Activated CD8-positive, alpha-beta T cell treated with anti-CD3 and anti-CD28 coated beads for 36 hours (primary cell): Measurements from ENCODE around the gene CIDEC. TPM values are rescaled to one million over a fixed set of nuclear protein-coding genes. Genes with fewer than 3 reads are reported as not detected.

Experiments used
- ATAC-seq: fragments of 200-7000 bp; cut with Tn5 transposase; one replicate; pipeline ENCODE4 v1.10.0; 2021; ENCODE audit warnings: mild to moderate bottlenecking, moderate library complexity
- CTCF ChIA-PET: fragments of 350-600 bp; sonication (Branson Sonifier 250); formaldehyde crosslinking; loops from one replicate; lab custom pipeline; 2021; ENCODE audit warnings: antibody characterized with exemption; lab: Charles Lee
- POLR2A ChIA-PET: fragments of 350-600 bp; sonication (Branson Sonifier 250); formaldehyde crosslinking; loops from one replicate; lab custom pipeline; 2021; ENCODE audit warnings: antibody characterized with exemption; lab: Charles Lee
- DNase-seq: peaks from one replicate; pipeline ENCODE4 v3.0.0-alpha.2; 2020
- H3K27ac Mint-ChIP-seq: one replicate; pipeline ENCODE4 v1.8.0; 2021; ENCODE audit warnings: mild to moderate bottlenecking, mixed read lengths
- H3K27me3 Mint-ChIP-seq: one replicate; pipeline ENCODE4 v1.8.0; 2021; ENCODE audit warnings: mixed read lengths
- H3K36me3 Mint-ChIP-seq: one replicate; pipeline ENCODE4 v1.8.0; 2021; ENCODE audit warnings: low read depth, mixed read lengths
- H3K4me1 Mint-ChIP-seq: one replicate; pipeline ENCODE4 v1.8.0; 2021; ENCODE audit warnings: low read depth, mixed read lengths
- H3K4me3 Mint-ChIP-seq: one replicate; pipeline ENCODE4 v1.8.0; 2021; ENCODE audit warnings: mild to moderate bottlenecking, moderate library complexity, mixed read lengths
- H3K9me3 Mint-ChIP-seq: one replicate; pipeline ENCODE4 v1.8.0; 2021; ENCODE audit warnings: mixed read lengths
- CTCF ChIP-seq: fragments of 200-600 bp; IDR thresholded peaks from one replicate; pipeline ENCODE4 v1.8.0; 2022; ENCODE audit warnings: antibody characterized with exemption, mild to moderate bottlenecking
- intact Hi-C: fragments of 100-400 bp; cut with micrococcal nuclease; formaldehyde crosslinking; loops from one replicate; pipeline ENCODE4 v1.10.0; 2022
- total RNA-seq, 2 experiments: library from RNA; stranded (reverse); gene quantifications; one replicate each; pipeline ENCODE4 v1.2.3, GENCODE V29; 2021

The CIDEC gene
- total RNA-seq, 2 experiments from 2014 or later: not detected

- intact Hi-C loops: no loop called here
- no peak for ATAC-seq
- no peak for TF ChIP-seq CTCF
These were observed 59.5 kb downstream of the CIDEC start for GRCh38 chr3:9820543-9820942.

GRCh38 chr3:9818666-9819335 is 61.3 kb downstream of the CIDEC start:
- Mint-ChIP-seq H3K27ac (no peak overlapping the region), H3K27me3 (no peaks in the 10 kb centered on the region), H3K36me3 (peaks cover 5% of the 10 kb centered on the region), H3K4me1 (no peaks in the 10 kb centered on the region), H3K4me3 (no peak overlapping the region), H3K9me3 (no peaks in the 10 kb centered on the region)
- ATAC-seq (no peak), DNase-seq (no peak)
- CTCF ChIA-PET: interaction anchor here (1.5 kb wide), 1 partner anchor 23 kb away, joined by 4 read pairs; no protein-coding TSS in a partner anchor
- POLR2A ChIA-PET: interaction anchor here (0.9 to 1.5 kb wide), 2 partner anchors 9 to 50 kb away, joined by 3 to 5 read pairs; no protein-coding TSS in a partner anchor
- intact Hi-C loops: no loop called here
- TF ChIP-seq CTCF: no peak

More at GRCh38 chr3:9820543-9820942, 59.5 kb downstream of the CIDEC start:
- DNase-seq: no peak
- POLR2A ChIA-PET: interaction anchor here (1.3 to 1.5 kb wide), 2 partner anchors 10 to 32 kb away, joined by 3 to 4 read pairs; no protein-coding TSS in a partner anchor
- Mint-ChIP-seq H3K36me3 (peaks cover 5% of the 10 kb centered on the region), H3K27me3 (no peaks in the 10 kb centered on the region), H3K27ac (no peak overlapping the region), H3K4me3 (no peak overlapping the region), H3K4me1 (no peaks in the 10 kb centered on the region), H3K9me3 (no peaks in the 10 kb centered on the region)
- CTCF ChIA-PET: interaction anchor here (0.6 to 1.5 kb wide), 2 partner anchors 21 to 355 kb away, joined by 3 to 4 read pairs; no protein-coding TSS in a partner anchor

GRCh38 chr3:9817436-9817835 is 62.6 kb downstream of the CIDEC start:
- no peaks in the 10 kb centered on the region for H3K27me3 Mint-ChIP-seq
- no peaks in the 10 kb centered on the region for H3K4me1 Mint-ChIP-seq
- ATAC-seq (no peak), DNase-seq (no peak)
- H3K27ac Mint-ChIP-seq: no peak overlapping the region
- no peaks in the 10 kb centered on the region for H3K9me3 Mint-ChIP-seq
- intact Hi-C loops: no loop called here
- CTCF ChIA-PET: no interaction called here
- POLR2A ChIA-PET: interaction anchor here (0.6 to 4.8 kb wide), 4 partner anchors 8 to 60 kb away, joined by 3 to 28 read pairs (median 3); no protein-coding TSS in a partner anchor
- H3K36me3 Mint-ChIP-seq: peaks cover 9% of the 10 kb centered on the region
- no peak for TF ChIP-seq CTCF
- H3K4me3 Mint-ChIP-seq: no peak overlapping the region

Other genes starting within 250 kb of the CIDEC start
- gene MTMR14, start 230.7 kb downstream of the CIDEC start, total RNA-seq: 10 to 100 TPM; 27.9 to 33.4 TPM
- gene CPNE9, start 176.4 kb downstream of the CIDEC start, total RNA-seq: not detected
- gene BRPF1, start 148.5 kb downstream of the CIDEC start, total RNA-seq: 10 to 100 TPM; 28.2 to 32.3 TPM
- 10 to 100 TPM; 32.4 to 39.3 TPM for gene OGG1, start 130.3 kb downstream of the CIDEC start, total RNA-seq
- 10 to 100 TPM; 41.7 to 45.7 TPM for gene CAMK1, start 110.3 kb downstream of the CIDEC start, total RNA-seq
- gene TADA3, start 87.8 kb downstream of the CIDEC start, total RNA-seq: 10 to 100 TPM; 57.5 to 58.3 TPM
- 100 to 1,000 TPM; 205 to 208 TPM for gene ARPC4, start 87.2 kb downstream of the CIDEC start, total RNA-seq
- gene TTLL3, start 70.0 kb downstream of the CIDEC start, total RNA-seq: 10 to 100 TPM; 52.4 to 61.1 TPM
- gene RPUSD3, start 36.2 kb downstream of the CIDEC start, total RNA-seq: 10 to 100 TPM; 78.8 to 83.5 TPM
- 10 to 100 TPM; 29.7 to 30.3 TPM for gene JAGN1, start 10.4 kb upstream of the CIDEC start, total RNA-seq
- 1 to 10 TPM; 1.2 to 1.7 TPM for gene IL17RE, start 22.6 kb upstream of the CIDEC start, total RNA-seq
- under 1 TPM; 0.22 to 0.32 TPM for gene IL17RC, start 36.8 kb upstream of the CIDEC start, total RNA-seq
- 10 to 100 TPM in 1 of 2 experiments, 1 to 10 TPM in 1; 9.4 to 13.0 TPM for gene CRELD1, start 53.6 kb upstream of the CIDEC start, total RNA-seq
- gene PRRT3, start 72.2 kb upstream of the CIDEC start, total RNA-seq: 1 to 10 TPM; 5.6 to 5.7 TPM
- 10 to 100 TPM; 35.2 to 37.9 TPM for gene EMC3, start 106.6 kb upstream of the CIDEC start, total RNA-seq
- gene FANCD2, start 146.2 kb upstream of the CIDEC start, total RNA-seq: 10 to 100 TPM; 90.3 to 97.9 TPM
- gene FANCD2OS, start 228.0 kb upstream of the CIDEC start, total RNA-seq: not detected
- 100 to 1,000 TPM; 107 to 108 TPM for gene BRK1, start 235.4 kb upstream of the CIDEC start, total RNA-seq